GM19035 (cell line): ENCODE data around the gene PCIF1.
A peak's percentile ranks its signal among the peaks of the same experiment; 100 is the strongest.

Experiments
- ATAC-seq: cut with Tn5 transposase; IDR thresholded peaks from one replicate; pipeline ENCODE4 v1.9.1; 2021; ENCODE audit not compliant: unreplicated experiment

The PCIF1 gene

GRCh38 chr20:45904583-45905504 is 29.6 kb upstream of the PCIF1 start:
- no peak for ATAC-seq

GRCh38 chr20:45905505-45906079 is 28.9 kb upstream of the PCIF1 start:
- ATAC-seq: no peak

GRCh38 chr20:45907219-45907948 is 27.1 kb upstream of the PCIF1 start:
- ATAC-seq: no peak

- no peak for ATAC-seq
These were observed 26.4 kb upstream of the PCIF1 start for GRCh38 chr20:45908084-45908483.

- no peak for ATAC-seq
These were observed 25.1 kb upstream of the PCIF1 start for GRCh38 chr20:45909336-45909808.

GRCh38 chr20:45909817-45910669 is 24.4 kb upstream of the PCIF1 start:
- no peak for ATAC-seq

GRCh38 chr20:45910670-45911485 is 23.6 kb upstream of the PCIF1 start:
- peak; percentile 90 for ATAC-seq

GRCh38 chr20:45911486-45912343 is 22.8 kb upstream of the PCIF1 start, which contains the start of gene PLTP:
TSS of gene PLTP (minus strand) at chr20:45912155. CDS start at chr20:45911452, 703 bp downstream.
- ATAC-seq: no peak

GRCh38 chr20:45912344-45912682 is 22.2 kb upstream of the PCIF1 start:
- no peak for ATAC-seq

- ATAC-seq: no peak
These were observed 21.4 kb upstream of the PCIF1 start for GRCh38 chr20:45913116-45913515.

- ATAC-seq: no peak
These were observed 16.7 kb upstream of the PCIF1 start for GRCh38 chr20:45917790-45918141.

GRCh38 chr20:45918182-45918737 is 16.2 kb upstream of the PCIF1 start:
- no peak for ATAC-seq

- ATAC-seq: no peak
These were observed 15.5 kb upstream of the PCIF1 start for GRCh38 chr20:45918779-45919537.

- ATAC-seq: no peak
These were observed 14.7 kb upstream of the PCIF1 start for GRCh38 chr20:45919542-45920399.

GRCh38 chr20:45920462-45921336 is 13.8 kb upstream of the PCIF1 start:
- ATAC-seq: no peak
